ENCODE measurements around the gene TINAG.
"Not testable (repeated sequence)": the region's sequence is repeated elsewhere in the genome, so short reads cannot be mapped to it uniquely, and the experiment has no call there.

The TINAG gene

DNA sequence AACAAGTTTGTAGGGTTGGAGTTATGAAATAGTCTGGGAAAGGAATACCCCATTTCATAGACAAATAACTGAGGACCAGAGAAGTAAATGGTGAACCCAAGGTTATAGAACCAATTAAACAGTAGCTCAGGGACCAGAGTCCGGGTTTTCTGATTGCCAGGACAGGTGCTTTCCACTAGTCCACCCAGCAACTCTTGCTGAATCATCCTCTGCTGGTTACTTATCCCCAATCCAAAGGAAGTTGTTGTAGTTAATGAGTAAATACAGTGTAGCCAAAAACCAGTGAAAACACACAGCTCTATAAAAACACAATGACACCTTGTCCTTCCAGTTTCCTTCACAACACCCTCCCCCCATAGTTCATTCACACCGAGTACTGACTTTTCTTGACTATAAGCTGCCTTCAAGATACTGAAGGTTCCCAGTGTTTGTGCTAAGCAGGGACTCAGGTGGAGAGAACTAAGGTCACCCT lies 766 bp upstream of the TINAG start:
- TF ChIP-seq, protein P1, sequence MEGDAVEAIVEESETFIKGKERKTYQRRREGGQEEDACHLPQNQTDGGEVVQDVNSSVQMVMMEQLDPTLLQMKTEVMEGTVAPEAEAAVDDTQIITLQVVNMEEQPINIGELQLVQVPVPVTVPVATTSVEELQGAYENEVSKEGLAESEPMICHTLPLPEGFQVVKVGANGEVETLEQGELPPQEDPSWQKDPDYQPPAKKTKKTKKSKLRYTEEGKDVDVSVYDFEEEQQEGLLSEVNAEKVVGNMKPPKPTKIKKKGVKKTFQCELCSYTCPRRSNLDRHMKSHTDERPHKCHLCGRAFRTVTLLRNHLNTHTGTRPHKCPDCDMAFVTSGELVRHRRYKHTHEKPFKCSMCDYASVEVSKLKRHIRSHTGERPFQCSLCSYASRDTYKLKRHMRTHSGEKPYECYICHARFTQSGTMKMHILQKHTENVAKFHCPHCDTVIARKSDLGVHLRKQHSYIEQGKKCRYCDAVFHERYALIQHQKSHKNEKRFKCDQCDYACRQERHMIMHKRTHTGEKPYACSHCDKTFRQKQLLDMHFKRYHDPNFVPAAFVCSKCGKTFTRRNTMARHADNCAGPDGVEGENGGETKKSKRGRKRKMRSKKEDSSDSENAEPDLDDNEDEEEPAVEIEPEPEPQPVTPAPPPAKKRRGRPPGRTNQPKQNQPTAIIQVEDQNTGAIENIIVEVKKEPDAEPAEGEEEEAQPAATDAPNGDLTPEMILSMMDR (IDR thresholded peaks at IDR 0.05; ENCODE audit: low read depth, low read length), result no peak
- H3K4me3 ChIP-seq (ENCODE audit: low read depth, low read length), result no peak overlapping the region
- no peak for DNase-seq (ENCODE audit: low read depth)

DNA sequence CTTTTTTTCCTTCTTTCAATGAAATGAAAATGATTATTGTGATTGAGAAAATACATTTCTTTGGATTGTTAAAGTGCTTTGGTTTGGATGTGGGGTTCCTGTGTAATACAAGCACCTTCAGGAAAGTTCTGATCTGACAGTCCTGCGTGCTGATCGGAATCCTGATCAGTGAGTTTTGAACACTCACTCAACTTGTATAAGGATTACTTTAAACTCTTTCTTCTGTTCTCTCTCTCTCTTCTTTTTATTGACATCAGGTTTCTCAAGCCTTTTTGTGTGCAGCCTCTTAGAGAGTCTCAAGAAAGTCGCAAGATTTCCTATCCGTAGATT lies 710 bp downstream of the TINAG start:
- no peak overlapping the region for H3K4me3 ChIP-seq (ENCODE audit: low read depth, low read length)
- TF ChIP-seq, protein P1 (IDR thresholded peaks at IDR 0.05; ENCODE audit: low read depth, low read length), result no peak
- TF ChIP-seq MAX (IDR thresholded peaks at IDR 0.05; ENCODE audit: low read depth, low read length), result no peak
- no peak for TF ChIP-seq MYC (IDR thresholded peaks at IDR 0.05; ENCODE audit: low read depth, low read length)
- no peak for TF ChIP-seq POLR2A (IDR thresholded peaks at IDR 0.05; ENCODE audit: extremely low read depth, insufficient read length)

GRCh38 chr6:54310377-54311152 lies 2.3 kb downstream of the TINAG start:
- H3K4me3 ChIP-seq (ENCODE audit: low read depth, low read length), result no peak overlapping the region
- TF ChIP-seq MAX (IDR thresholded peaks at IDR 0.05; ENCODE audit: low read depth, low read length), result no peak
- TF ChIP-seq, protein P1 (IDR thresholded peaks at IDR 0.05; ENCODE audit: low read depth, low read length), result no peak
- no peak for TF ChIP-seq MYC (IDR thresholded peaks at IDR 0.05; ENCODE audit: low read depth, low read length)
- no peak for TF ChIP-seq POLR2A (IDR thresholded peaks at IDR 0.05; ENCODE audit: extremely low read depth, insufficient read length)
- DNase-seq (ENCODE audit: low read depth), result no peak

More for the DNA sequence above, 710 bp downstream of the TINAG start:
- DNase-seq (ENCODE audit: low read depth), result no peak

DNA sequence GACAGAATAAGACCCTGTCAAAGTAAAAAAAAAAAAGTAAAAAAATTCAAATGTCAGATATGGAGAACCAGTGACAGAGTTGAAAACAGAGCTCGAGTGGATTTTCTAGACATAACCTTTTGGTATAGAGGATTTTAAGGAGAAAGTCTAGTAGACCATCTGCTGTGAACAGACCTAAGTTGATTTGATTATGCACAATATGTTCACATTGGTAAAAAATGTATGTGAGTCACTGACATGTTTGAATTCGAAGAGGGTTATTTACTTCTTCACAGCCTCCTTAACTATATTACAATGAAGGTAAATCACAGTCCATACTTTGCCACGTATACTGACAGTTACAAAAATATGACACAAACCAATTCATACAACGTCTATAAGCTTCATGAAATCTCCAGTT lies 7.4 kb downstream of the TINAG start:
- DNase-seq (ENCODE audit: low read depth), result no peak
- TF ChIP-seq POLR2A (IDR thresholded peaks at IDR 0.05; ENCODE audit: extremely low read depth, insufficient read length), result no peak
- TF ChIP-seq, protein P1 (IDR thresholded peaks at IDR 0.05; ENCODE audit: low read depth, low read length), result no peak
- no peak for TF ChIP-seq MAX (IDR thresholded peaks at IDR 0.05; ENCODE audit: low read depth, low read length)
- TF ChIP-seq MYC (IDR thresholded peaks at IDR 0.05; ENCODE audit: low read depth, low read length), result no peak
- H3K4me3 ChIP-seq (ENCODE audit: low read depth, low read length), result no peak overlapping the region

DNA sequence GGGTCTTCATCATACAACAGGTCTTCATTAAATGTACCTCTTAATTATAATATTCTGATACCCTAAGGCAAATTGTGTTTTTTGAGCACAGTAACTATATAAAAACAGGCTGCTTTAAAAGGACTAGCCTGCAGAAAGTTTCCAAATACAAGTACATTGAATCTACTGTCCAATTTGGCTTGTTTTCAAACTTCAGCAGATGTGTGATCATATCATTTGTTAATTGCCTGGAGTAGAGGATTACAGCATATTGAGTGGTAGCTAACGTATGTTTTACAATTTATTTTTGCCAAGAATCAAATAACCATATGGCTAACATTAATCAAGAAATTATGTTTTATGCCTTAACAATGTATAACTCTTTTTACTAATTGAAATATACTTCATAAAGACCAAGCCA lies 12.6 kb downstream of the TINAG start:
- DNase-seq (ENCODE audit: low read depth), result no peak
- TF ChIP-seq POLR2A (IDR thresholded peaks at IDR 0.05; ENCODE audit: extremely low read depth, insufficient read length) (no peak), MAX (IDR thresholded peaks at IDR 0.05; ENCODE audit: low read depth, low read length) (no peak), MYC (IDR thresholded peaks at IDR 0.05; ENCODE audit: low read depth, low read length) (no peak)
- TF ChIP-seq, protein P1 (IDR thresholded peaks at IDR 0.05; ENCODE audit: low read depth, low read length), result no peak

GRCh38 chr6:54327631-54328030 lies 19.4 kb downstream of the TINAG start:
- DNase-seq (ENCODE audit: low read depth), result no peak
- no peak overlapping the region for H3K4me3 ChIP-seq (ENCODE audit: low read depth, low read length)

More for the DNA sequence above, 12.6 kb downstream of the TINAG start:
- H3K4me3 ChIP-seq (ENCODE audit: low read depth, low read length), result no peak overlapping the region

DNA sequence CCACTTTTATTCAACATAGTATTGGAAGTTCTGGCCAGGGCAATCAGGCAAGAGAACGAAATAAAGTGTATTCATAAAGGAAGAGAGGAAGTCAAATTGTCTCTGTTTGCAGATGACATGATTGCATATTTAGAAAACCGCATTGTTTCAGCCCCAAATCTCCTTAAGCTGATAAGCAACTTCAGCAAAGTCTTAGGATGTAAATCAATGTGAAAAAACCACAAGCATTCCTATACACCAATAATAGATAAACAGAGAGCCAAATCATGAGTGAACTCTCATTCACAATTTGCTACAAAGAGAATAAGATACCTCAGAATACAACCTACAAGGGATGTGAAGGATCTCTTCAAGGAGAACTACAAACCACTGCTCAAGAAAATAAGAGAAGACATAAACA lies 23.3 kb downstream of the TINAG start:
- not testable (repeated sequence) for H3K4me3 ChIP-seq (ENCODE audit: low read depth, low read length); DNase-seq (ENCODE audit: low read depth)

More at GRCh38 chr6:54327631-54328030, 19.4 kb downstream of the TINAG start:
- TF ChIP-seq MYC (IDR thresholded peaks at IDR 0.05; ENCODE audit: low read depth, low read length), result no peak
- no peak for TF ChIP-seq MAX (IDR thresholded peaks at IDR 0.05; ENCODE audit: low read depth, low read length)
- no peak for TF ChIP-seq POLR2A (IDR thresholded peaks at IDR 0.05; ENCODE audit: extremely low read depth, insufficient read length)
- TF ChIP-seq, protein P1 (IDR thresholded peaks at IDR 0.05; ENCODE audit: low read depth, low read length), result no peak
